ENCODE measurements around the gene FAM221B. TPM values are rescaled to one million over a fixed set of nuclear protein-coding genes. Genes with fewer than 3 reads are reported as not detected.

The FAM221B gene
- total and polyA plus RNA-seq, 9 of the 15 experiments (the other 6 are each of a cell fraction or from before 2014, with no cell fraction given): 0.01 TPM; not detected in 8

DNA sequence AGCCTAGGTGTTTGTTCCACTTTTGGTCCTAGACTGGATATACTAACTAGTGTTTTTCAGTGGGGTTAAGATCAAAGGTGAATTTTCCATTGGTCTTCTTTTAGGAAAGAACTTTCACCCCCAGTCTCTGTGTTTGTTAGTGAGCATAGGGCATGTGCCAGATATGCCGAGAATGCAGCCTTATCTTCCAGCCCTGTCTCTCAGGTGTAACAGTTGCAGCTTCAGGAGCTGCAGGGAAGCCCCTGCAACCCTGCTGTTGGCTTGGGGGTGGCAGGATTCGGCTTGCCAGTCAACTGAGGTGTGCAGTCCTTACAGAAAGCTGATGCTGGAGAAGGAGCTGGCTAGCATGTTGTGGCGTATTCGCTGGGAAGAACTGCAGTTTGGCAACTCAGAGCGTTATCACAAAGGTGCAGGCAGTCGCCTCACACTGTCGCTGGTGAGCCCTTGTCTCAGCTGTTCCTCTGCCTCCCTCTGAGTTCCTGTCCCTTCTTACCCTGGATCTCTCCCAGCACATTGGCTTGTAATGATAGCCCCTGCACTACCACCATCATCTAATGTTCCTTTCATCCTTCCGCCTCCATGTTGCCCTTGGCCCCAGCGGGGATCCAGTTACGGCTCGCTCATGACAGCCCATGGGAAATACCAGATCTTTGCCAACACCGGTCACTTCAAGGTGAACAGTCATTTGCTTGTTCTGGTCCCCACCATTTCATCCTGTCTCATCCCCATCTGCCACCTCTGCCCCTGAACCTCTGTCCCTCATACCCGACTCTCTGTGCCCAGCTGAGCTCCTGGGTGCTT is 27.0 kb downstream of the FAM221B start (continued):
- TF ChIP-seq ZZZ3 (IDR thresholded peaks at IDR 0.05): no peak
- TF ChIP-seq CAMTA2 (CRISPR knock-in tag; conservative IDR thresholded peaks at IDR 0.05): no peak
- TF ChIP-seq, protein P1, sequence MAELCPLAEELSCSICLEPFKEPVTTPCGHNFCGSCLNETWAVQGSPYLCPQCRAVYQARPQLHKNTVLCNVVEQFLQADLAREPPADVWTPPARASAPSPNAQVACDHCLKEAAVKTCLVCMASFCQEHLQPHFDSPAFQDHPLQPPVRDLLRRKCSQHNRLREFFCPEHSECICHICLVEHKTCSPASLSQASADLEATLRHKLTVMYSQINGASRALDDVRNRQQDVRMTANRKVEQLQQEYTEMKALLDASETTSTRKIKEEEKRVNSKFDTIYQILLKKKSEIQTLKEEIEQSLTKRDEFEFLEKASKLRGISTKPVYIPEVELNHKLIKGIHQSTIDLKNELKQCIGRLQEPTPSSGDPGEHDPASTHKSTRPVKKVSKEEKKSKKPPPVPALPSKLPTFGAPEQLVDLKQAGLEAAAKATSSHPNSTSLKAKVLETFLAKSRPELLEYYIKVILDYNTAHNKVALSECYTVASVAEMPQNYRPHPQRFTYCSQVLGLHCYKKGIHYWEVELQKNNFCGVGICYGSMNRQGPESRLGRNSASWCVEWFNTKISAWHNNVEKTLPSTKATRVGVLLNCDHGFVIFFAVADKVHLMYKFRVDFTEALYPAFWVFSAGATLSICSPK (IDR thresholded peaks at IDR 0.05; ENCODE audit: borderline replicate concordance): no peak
- no peak for TF ChIP-seq CGGBP1 (CRISPR knock-in tag; IDR thresholded peaks at IDR 0.05)
- no peak for TF ChIP-seq POLR2A (conservative IDR thresholded peaks at IDR 0.05)
- TF ChIP-seq, protein P2, sequence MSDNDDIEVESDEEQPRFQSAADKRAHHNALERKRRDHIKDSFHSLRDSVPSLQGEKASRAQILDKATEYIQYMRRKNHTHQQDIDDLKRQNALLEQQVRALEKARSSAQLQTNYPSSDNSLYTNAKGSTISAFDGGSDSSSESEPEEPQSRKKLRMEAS (CRISPR knock-in tag; IDR thresholded peaks at IDR 0.05): no peak
- TF ChIP-seq, protein P3, sequence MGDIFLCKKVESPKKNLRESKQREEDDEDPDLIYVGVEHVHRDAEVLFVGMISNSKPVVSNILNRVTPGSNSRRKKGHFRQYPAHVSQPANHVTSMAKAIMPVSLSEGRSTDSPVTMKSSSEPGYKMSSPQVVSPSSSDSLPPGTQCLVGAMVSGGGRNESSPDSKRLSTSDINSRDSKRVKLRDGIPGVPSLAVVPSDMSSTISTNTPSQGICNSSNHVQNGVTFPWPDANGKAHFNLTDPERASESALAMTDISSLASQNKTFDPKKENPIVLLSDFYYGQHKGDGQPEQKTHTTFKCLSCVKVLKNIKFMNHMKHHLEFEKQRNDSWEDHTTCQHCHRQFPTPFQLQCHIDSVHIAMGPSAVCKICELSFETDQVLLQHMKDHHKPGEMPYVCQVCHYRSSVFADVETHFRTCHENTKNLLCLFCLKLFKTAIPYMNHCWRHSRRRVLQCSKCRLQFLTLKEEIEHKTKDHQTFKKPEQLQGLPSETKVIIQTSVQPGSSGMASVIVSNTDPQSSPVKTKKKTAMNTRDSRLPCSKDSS (IDR thresholded peaks at IDR 0.05; ENCODE audit: low read depth, partially characterized antibody): no peak
- TF ChIP-seq, protein P4, sequence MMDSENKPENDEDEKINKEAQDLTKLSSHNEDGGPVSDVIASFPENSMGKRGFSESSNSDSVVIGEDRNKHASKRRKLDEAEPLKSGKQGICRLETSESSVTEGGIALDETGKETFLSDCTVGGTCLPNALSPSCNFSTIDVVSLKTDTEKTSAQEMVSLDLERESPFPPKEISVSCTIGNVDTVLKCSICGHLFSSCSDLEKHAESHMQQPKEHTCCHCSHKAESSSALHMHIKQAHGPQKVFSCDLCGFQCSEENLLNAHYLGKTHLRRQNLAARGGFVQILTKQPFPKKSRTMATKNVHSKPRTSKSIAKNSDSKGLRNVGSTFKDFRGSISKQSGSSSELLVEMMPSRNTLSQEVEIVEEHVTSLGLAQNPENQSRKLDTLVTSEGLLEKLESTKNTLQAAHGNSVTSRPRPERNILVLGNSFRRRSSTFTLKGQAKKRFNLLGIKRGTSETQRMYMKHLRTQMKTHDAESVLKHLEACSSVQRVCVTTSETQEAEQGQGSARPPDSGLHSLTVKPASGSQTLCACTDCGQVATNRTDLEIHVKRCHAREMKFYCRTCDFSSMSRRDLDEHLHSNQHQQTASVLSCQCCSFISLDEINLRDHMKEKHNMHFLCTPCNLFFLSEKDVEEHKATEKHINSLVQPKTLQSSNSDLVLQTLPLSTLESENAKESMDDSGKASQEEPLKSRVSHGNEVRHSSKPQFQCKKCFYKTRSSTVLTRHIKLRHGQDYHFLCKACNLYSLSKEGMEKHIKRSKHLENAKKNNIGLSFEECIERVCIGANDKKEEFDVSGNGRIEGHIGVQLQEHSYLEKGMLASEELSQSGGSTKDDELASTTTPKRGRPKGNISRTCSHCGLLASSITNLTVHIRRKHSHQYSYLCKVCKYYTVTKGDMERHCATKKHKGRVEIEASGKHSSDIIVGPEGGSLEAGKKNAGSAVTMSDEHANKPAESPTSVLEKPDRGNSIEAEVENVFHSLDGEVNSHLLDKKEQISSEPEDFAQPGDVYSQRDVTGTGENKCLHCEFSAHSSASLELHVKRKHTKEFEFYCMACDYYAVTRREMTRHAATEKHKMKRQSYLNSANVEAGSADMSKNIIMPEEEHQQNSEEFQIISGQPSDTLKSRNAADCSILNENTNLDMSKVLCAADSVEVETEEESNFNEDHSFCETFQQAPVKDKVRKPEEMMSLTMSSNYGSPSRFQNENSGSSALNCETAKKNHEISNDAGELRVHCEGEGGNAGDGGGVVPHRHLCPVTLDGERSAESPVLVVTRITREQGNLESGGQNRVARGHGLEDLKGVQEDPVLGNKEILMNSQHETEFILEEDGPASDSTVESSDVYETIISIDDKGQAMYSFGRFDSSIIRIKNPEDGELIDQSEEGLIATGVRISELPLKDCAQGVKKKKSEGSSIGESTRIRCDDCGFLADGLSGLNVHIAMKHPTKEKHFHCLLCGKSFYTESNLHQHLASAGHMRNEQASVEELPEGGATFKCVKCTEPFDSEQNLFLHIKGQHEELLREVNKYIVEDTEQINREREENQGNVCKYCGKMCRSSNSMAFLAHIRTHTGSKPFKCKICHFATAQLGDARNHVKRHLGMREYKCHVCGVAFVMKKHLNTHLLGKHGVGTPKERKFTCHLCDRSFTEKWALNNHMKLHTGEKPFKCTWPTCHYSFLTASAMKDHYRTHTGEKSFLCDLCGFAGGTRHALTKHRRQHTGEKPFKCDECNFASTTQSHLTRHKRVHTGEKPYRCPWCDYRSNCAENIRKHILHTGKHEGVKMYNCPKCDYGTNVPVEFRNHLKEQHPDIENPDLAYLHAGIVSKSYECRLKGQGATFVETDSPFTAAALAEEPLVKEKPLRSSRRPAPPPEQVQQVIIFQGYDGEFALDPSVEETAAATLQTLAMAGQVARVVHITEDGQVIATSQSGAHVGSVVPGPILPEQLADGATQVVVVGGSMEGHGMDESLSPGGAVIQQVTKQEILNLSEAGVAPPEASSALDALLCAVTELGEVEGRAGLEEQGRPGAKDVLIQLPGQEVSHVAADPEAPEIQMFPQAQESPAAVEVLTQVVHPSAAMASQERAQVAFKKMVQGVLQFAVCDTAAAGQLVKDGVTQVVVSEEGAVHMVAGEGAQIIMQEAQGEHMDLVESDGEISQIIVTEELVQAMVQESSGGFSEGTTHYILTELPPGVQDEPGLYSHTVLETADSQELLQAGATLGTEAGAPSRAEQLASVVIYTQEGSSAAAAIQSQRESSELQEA (IDR thresholded peaks at IDR 0.05; ENCODE audit: low read depth): no peak
- TF ChIP-seq CHD1 (IDR thresholded peaks at IDR 0.05; ENCODE audit: low read length): no peak
- TF ChIP-seq MAFG (tag; conservative IDR thresholded peaks at IDR 0.05): no peak
- TF ChIP-seq SIN3B (IDR thresholded peaks at IDR 0.05; ENCODE audit: low read depth): no peak
- TF ChIP-seq ARHGAP35 (IDR thresholded peaks at IDR 0.05; ENCODE audit: partially characterized antibody): no peak
- TF ChIP-seq ZBTB7A (IDR thresholded peaks at IDR 0.05; ENCODE audit: borderline replicate concordance, control insufficient read depth, low read depth, low read length): no peak
- TF ChIP-seq, protein P5, sequence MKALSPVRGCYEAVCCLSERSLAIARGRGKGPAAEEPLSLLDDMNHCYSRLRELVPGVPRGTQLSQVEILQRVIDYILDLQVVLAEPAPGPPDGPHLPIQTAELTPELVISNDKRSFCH (CRISPR knock-in tag; IDR thresholded peaks at IDR 0.05): no peak
- TF ChIP-seq, protein P5 (tag; IDR thresholded peaks at IDR 0.05): no peak

All from K562 (cell line).